HG03025 (cell line): ENCODE measurements around the gene UROD.
A peak's percentile ranks its signal among the peaks of the same experiment; 100 is the strongest.
"Not testable (repeated sequence)": the region's sequence is repeated elsewhere in the genome, so short reads cannot be mapped to it uniquely, and the experiment has no call there.

Experiments
- ATAC-seq: cut with Tn5 transposase; IDR thresholded peaks from one replicate; pipeline ENCODE4 v1.9.1; 2021; ENCODE audit warnings: mild to moderate bottlenecking, moderate library complexity; ENCODE audit not compliant: unreplicated experiment, low FRiP score

UROD gene

DNA sequence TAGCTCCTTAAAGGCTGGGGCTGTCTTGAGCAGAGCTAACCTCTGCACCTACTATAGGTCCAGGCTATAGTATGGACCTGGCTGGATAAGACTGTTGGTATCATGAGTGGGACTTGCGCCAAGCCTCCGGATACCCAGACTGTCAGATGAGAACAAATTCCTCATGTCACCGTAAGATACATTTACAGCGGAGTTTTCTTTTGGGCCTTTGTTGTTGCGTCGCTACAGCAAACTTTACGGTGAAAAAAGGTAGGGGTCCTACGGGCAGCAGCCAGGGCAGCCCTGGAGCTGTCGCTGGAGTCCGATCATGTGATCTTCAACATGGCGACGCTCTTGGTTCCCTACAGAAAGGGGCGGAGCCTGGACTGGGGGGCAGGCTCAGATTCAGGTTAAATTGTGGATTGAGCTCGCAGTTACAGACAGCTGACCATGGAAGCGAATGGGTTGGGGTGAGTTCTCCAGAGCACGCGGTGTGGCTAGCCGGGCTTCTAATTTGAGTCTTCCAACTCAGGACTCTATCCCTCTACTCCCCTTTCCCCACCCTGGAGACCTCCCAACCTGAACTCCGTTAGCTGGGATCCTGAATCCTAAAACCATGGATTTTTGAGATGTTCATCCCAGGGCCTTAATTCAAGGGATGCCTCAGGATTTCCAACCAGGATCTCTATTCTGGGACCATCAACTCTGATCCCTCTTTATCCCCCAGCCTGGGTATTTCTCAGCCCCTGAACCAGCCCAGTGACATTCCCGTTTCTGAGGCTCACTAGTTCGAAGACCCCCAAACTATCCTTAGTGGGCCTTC is at the start of gene UROD:
UROD (plus strand) TSS at position 418 of the 802 bp plus-strand sequence; CDS start at position 430, 12 bp downstream.
- ATAC-seq, result peak; percentile 59

DNA sequence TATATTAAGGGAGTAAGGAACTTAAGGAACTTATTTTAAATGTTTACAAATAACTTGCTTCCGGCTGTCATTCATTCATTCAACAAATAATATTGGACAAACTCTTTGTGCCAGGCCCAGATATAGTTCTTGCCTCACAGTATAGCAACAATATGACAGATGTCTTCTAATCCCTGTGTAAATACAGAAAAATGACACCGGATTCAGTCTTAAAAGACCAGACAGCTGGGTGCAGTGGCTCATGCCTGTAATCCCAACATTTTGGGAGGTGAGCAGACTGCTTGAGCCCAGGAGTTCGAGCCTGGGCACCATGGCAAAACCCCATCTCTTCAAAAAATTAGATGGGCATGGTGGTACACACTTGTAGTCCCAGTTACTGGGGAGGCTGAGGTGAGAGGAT is 49.3 kb upstream of the UROD start:
- no peak for ATAC-seq

DNA sequence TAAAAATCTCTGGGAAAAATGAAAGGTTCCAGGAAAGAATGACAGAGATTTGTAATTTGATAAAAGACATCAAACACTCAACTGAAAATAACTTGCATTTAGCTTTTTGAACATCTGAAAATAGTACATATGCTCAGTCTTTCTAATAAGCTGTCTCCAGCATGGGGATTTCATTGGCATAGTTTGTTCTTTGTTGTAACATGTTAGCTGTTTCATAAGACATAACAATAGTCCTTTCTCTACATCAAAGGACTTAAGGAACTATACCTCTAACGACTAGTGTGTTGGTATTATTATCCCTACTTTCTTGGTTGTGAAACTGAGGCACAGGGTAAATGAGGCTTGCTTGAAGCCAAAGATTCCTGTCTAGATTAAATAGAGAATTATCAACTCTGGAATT is 47.7 kb upstream of the UROD start:
- no peak for ATAC-seq

DNA sequence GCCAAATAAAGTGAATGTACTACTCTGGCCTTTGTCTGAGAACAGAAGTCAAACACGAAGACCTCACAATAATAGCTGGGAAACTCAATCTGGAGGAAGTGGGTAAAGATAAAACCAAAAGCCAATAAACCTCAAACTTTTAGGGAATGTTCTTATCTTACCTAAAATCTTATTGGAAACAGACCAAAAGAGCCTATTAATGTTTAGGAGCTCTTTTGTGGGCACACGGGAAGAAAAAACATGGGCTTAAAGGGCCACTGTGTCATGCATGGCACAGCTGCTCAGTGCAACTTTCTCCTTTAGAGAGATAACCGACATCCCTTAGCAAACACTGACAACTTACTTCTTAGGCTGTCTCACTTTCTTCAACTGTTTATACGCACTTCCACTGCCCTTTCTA is 41.7 kb upstream of the UROD start:
- ATAC-seq, result no peak

DNA sequence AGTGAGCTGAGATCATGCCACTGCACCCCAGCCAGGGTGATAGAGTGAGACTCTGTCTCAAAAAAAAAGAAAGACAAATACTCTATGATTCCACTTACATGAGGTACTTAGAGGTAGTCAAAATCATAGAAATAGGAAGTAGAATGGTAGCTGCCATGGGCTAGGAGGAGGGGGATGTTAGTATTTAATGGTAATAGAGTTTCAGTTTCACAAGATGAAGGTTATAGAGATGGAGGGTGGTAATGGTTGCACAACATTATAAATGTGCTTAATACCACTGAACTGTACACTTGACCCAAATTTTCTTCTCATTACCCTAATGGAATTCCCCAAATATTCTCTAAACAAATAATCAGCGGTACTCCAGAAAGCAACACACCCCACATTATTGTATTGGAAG is 38.4 kb upstream of the UROD start:
- ATAC-seq, result no peak

DNA sequence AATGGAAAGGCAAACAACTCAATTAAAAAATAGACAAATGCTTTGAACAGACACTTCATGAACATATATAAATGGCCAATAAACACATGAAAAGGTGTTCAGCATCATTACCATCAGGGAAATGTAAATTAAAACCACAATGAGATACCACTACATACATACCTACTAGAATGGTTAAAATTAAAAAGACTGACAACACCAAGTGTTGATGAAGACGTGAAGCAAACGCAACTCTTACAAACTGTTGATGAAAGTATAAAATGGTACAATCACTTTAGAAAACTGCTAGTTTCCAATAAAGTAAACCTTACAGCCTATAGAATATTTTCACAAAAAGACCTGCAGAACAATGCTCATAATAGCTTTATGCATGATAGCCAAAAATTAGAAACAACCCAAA is 35.8 kb upstream of the UROD start:
- ATAC-seq, result no peak

DNA sequence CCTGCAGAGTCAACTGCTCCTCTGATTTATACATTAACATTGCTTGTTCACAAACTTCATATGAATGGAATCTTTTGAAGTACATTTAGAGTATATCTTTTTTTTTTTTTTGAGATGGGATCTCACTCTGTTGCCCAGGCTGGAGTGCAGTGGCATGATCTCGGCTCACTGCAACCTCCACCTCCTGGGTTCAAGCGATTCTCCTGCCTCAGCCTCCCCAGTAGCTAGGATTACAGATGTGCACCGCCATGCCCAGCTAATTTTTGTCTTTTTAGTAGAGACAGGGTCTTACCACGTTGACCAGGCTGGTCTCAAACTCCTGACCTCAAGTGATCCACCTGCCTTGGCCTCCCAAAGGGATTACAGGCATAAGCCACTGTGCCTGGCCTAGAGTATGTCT is 34.7 kb upstream of the UROD start:
- not testable (repeated sequence) for ATAC-seq

DNA sequence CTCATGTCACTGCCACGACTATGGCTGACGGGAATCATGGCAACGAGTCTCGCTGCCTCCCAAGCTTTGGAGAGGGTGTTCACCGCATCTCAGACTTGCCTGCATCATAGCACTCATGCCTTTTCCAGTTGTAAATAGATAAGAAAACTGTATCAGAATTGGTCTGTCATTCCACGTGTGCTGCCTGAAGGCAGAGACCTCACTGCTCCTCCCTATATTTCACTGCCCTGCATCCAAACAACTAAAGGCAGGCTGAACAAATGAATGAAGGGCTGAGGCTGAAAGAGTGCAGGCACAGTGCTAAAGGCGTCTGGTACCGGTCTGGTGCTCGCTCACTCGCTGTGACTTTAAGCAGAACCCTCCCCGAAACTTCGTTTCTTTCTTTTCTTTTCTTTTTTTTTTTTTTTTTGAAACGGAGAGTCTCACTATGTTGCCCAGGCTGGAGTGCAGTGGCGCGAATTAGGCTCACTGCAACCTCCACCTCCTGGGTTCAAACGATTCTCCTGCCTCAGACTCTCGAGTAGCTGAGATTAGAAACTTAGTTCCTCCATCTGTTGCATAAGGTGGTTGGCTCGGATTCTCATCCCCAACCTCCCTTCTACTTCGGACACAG is 26.2 kb upstream of the UROD start:
- peak; percentile 49 for ATAC-seq

DNA sequence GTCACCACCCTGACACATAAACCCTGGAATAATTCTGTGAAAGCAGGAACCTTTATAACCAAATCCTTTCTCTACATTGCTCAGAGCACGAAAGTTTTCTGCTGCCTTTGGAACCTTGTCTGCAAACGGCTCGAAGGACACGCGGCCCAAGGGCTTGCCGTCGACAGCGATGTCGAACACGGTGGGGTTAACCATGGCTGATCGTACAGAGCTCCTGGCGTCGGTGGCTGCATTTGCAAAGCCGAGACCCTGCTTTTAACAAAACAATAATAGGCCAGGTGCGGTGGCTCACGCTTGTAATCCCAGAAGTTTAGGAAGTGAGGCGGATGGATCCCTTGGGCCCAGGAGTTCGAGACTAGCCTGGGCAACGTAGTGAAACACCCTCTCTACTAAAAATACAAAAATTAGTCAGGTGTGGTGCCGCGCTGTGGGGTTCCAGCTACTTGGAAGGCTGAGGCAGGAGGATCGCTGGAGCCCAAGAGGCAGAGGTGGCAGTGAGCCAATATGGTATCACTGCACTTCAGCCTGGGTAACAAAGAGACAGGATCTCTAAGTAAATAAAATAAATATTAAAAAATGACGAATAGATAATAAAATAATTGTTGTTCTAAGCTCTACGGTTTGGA is 23.4 kb upstream of the UROD start:
- no peak for ATAC-seq

DNA sequence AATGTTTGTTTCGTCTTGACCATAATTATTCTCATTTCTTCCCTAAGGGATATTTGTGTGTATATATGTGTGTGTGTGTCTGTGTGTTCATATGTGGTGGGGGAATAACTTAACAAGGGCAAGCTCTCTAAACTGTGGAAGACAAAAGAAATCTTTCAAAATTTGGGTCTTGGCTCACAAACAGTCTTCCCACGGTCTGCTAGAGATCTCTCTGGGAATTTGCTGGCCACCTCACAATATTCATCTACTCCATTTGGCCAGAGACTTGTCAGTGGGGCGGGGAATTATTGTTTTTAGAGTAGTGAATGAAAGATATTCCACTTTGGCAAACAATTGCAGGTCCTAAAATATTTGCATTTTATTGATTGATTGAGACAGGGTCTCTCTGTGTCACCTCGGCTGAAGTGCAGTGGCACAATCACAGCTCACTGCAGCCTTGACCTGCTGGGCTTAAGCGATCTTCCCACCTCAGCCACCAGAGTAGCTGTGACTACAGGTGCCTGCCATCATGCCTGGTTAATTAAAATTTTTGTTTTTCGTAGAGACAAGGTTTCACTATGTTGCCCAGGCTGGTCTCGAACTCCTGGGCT is 17.6 kb upstream of the UROD start:
- no peak for ATAC-seq

DNA sequence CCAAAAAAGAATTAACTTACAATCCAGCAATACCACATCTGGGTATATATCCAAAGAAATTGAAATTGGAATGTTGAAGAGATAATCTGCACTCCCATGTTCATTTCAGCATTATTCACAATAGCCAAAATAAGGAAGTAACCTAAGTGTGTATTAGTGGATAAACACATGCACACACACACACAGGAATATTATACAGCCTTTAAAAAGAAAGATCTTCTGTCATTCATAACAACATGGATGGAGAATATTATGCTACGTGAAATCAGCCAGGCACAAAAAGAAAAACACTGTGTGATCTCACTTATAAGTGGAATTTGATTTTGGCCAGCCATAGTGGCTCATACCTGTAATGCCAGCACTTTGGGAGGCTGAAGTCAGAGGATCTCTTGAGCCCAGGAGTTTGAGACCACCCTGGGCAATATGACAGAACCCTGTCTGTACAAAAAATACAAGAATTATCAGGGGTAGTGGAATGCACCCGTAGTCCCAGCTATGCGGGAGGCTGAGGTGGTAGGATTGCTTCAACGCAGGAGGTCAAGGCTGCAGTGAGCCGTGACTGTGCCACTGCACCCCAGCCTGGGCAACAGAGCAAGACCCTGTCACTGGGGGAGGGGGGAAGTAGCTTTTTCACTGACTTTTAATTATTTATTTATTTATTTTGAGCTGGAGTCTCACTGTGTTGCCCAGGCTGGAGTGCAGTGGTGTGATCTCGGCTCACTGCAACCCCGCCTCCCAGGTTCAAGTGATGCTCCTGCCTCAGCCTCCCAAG is 16.4 kb upstream of the UROD start:
- ATAC-seq, result no peak

DNA sequence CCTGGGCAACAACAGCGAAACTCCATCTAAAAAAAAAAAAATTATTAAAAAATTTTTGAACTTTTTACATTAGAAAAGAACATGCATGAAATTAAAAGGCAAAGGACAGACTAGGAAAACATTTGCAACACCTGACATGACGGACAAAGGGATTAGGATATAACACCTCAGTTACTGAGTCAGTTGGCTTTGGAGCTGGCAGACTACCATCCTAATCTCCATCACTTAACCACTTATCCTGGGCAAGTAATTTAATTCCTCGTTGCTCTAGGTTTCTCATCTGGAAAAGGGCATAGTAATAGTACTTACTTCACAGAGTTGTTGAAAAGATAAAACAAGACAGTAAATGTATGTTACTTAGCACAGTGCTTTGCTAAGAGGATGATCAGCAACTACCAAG is 12.8 kb upstream of the UROD start:
- no peak for ATAC-seq

DNA sequence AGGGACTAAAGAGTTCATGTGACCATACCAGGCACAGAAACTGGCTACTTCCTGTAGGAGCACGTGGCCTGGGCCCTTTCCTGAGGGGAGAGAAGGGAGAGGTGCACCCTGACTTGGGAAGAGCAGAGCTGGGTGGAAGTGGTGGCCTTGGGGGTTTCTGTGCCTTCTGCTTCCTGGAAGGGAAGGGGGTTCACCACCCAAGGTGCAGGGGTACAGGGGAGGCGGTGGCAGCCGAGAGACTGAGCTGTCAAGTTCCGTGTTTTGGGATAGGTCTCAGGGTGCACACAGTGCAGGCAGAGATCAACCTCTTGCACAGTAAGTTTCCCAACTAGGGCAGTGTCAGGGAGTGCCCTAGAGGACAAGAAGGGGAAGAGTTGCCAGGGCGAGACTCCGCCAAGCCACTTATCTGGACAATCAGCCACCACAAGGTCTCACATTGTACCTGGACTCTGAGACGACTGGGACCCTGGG is 11.0 kb upstream of the UROD start:
- no peak for ATAC-seq

DNA sequence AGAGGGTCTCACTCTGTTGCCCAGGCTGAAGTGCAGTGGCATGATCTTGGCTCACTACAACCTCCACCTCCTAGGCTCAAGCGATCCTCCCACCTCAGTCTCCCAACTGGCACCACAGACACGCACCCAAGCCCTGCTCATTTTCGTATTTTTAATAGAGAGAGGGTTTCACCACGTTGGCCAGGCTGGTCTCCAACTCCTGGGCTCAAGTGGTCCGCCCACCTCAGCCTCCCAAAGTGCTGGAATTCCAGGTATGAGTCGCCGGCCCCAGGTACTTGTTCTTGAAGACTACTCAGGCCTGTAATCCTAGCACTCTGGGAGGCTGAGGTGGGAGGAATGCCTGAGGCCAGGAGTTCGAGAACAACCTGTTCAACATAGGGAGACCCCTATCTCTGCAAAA is 10.5 kb upstream of the UROD start:
- not testable (repeated sequence) for ATAC-seq

DNA sequence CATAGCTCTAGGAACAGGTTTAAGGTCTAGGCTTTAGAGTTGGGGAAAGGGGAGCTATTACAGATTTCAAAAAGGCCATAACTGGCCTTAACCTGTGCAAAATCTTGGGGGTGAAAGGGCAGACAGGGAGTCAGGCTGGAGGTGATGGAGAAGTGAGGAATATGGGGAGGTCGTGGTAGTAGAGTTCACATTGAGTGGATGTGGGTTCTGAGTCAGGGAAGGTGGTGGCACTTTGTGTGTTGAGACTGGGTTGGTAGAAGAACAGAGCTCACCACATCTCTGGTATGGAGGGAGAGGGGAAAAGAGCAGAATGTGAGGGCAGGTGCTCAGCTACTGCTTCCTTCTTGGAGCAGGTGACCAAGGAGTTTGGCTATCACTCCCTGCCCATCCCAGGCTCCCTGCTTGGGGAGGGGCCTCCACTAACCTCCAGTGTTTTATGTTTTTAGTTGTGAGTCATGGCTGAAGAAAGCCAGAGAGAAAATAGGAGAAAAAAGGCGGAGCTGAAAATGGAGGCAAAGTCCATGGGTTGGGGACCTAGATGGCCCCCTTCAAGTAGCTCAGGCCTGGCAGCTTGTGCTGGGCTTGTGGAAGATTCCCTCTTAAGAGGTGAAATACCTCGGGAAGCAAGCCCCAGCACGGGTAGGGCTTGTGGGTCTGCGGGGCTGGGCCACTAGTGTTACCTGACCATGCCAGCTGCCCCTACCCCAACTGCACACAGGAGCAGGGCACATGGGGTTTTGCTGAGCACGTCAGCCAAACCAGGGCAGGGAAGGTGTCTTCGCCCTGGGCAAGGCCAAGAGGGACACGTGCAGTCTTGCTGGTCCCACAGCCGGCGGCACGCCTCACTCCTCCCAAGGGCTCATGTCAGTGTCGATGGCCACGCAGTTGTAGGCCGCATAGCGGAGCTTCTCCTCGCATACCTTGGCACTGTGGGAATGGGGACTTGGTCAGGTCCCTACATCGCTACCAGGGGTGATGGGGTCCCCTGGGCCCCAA is 9.1 kb upstream of the UROD start:
- no peak for ATAC-seq

DNA sequence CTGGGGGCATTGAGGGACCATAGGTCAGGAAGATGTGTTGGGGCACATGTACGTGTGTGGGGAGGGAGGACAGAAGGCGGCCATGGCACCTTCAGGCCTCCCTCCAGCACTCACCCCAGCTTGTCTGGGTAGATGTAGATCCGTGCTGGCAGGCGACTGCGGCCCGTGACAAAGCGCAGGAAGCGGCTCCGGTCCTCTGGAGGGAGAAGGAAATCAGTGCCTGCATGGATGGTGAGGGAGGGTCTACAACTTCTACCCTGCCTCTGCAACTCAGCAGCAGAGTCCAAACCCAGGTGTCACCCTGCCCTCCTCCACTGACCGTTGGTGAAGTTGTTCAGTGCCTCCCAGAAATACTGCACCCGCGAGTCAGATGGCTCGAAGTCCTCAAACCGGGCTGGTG is 8.3 kb upstream of the UROD start:
- no peak for ATAC-seq

DNA sequence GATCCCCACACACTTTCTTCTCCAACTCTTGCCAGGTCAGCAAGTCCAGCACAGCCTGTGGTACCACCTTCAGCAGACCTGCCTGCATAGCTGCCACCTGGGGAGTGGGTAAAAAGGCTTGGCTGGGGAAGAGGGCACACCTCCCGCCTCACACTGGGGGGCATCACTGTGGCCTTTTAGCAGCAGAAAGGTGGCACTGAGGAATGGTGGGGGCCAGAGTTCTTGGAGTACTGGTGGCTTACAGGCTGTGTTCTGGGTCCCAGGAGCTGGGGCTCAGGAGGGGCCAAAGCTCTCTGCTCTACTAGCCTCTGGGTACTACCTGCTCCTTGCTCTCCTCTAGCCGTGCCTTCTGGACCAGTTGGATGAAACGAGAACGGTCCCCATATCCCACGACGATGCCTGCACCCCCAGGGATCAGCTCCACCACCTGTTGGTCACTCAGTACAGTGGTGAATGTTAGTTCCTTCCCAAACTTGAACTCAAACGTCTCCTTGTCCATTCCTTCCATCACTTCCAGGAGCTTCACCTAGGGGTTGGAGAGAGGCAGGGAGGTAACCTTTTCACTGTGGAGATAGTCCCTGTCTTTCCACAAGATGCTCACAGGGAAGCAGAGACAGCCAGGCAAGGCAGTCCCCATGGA is 7.7 kb upstream of the UROD start:
- no peak for ATAC-seq

DNA sequence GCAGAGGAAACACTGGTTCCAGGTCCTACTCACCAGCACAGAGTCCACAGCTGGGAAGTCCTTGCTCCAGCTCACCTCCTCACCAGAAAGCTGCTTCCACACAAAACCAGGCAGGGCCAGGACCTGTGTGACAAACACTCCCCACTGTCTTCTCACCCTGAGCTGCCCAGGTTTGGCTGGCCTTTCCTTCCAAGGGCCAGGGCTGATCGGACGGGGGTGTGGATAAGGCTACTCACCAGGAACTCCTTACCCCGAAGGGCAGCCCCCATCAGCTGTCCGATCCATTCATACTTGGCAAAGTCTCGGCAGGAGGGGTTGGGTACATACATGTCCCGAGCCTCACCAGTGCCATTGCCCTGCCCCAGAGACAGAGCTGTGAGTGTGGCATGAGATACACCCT is 6.3 kb upstream of the UROD start:
- no peak for ATAC-seq

DNA sequence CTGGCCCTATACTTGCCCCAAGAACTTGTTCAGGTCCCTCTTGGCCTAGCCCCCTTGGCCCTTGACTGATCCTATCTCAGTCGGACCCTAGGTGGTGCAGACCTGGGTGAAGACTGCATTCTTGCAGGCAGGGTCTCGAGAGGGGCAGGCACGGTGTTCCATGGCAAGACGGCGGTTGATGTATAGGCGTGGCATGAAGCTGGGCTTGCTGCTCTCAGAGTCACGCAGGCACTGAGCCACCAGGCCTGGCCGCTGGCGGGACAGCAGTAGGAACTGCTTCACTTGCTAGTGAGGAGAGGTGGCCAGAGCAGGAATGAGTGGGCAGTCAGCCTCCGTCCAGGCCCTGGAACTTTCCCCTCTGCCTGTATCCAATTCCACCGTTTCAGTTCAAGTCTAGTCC is 4.7 kb upstream of the UROD start:
- ATAC-seq, result no peak
